Measurements from ENCODE around the gene UPK1B.
"Not testable (repeated sequence)": the region's sequence is repeated elsewhere in the genome, so short reads cannot be mapped to it uniquely, and the experiment has no call there.

UPK1B gene

DNA sequence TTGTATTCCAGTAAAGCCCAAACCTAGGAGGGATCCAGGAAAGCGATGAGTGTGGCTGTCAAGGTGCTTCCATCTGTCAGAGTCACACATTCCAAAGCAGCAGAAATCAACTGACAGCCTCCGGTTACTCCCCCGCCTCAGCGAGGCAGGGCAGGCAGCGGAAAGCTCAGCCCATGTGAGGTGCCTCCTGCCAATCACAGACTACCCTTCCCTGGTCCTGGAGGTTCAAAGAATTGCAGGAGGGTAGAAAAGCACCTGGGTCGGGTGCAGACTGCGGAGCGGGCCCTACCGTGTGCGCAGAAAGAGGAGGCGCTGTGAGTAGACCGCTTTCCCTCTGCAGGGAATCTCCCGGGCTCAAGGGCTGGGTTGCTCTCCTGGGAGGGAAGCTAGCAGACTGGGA lies at the start of gene UPK1B:
Gene UPK1B, plus strand, starts transcription at position 274 of the 400 bp plus-strand sequence. CDS start 13,144 bp downstream, outside the sequence.
- DNase-seq (ENCODE audit: low read depth), result no peak

DNA sequence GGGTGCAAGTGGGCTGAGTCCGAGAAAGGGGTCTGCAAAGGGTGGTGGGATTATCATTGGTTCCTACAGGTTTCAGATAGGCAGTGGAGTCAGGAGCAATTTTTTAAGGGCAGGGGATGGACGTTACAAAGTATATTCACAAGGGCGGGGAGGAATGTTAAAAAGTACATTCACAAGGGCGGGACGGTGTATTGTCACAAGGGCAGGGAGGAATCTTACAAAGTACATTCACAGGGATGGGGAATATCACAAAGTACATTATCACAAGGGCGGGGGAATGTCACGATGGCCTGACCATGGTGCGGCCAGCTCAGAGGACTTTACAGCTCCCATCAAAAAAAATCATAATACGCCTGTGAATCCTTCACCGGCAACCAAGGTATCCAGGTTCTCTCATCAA lies 48.1 kb upstream of the UPK1B start:
- no peak for DNase-seq (ENCODE audit: low read depth)

DNA sequence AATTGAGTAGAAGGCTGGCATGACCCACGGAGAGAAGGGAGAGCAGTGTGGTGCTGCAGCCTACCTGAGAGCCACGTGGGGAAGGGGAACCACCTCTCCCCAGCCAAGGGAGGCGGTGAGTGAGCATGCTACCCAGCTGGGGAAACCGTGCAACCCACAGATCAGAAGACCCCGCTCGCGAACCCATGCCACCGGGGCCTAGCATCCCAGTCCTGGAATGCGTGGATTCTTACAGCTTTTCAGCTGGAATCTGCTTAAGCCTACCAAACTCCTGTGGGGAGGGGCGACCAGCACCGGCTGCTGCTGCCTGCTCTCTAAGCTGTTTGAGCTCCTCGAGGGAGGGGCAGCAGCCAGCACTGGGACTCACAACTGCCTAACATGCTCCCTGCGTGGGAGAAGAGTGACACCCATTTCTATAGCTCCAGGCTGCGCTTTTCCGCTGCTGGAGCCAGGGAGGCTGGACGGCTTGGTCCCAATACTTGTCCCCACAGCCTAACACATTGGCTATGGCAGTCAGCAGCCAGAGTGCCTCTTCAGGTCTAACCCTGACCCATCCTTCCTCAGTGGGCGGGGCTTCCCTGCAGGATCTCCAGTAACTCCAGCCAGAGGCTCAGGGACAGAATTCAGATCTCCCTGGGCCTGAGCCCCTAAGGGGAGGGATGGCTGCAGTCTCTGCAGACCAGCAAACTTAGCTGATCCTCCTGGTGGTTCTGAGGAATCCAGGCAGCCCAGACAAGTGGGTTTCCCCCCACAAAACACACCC lies 47.5 kb upstream of the UPK1B start:
- DNase-seq (ENCODE audit: low read depth), result no peak

- not testable (repeated sequence) for DNase-seq (ENCODE audit: low read depth)
Observed at GRCh38 chr3:119130291-119130690, 43.1 kb upstream of the UPK1B start.

- DNase-seq (ENCODE audit: low read depth), result not testable (repeated sequence)
Observed at GRCh38 chr3:119132291-119132690, 41.1 kb upstream of the UPK1B start.

- not testable (repeated sequence) for DNase-seq (ENCODE audit: low read depth)
Observed at GRCh38 chr3:119139360-119139759, 34.0 kb upstream of the UPK1B start.

DNA sequence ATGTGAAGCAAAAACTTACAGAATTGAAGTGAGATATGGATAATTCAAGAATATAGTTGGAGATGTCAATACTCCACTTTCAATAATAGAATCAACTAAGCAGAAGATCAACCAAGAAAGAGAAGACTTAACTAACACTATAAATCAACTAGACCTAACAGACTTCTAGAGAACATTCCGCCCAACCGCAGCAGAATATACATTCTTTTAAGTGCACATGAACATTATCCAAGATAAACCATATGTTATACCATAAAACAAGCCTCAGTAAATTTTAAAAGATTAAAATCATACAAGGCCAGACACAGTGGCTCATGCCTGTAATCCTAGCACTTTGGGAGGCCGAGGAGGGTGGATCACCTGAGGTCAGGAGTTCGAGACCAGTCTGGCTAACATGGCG lies 32.9 kb upstream of the UPK1B start:
- DNase-seq (ENCODE audit: low read depth), result no peak

- DNase-seq (ENCODE audit: low read depth), result no peak
Observed at GRCh38 chr3:119145128-119145499, 28.3 kb upstream of the UPK1B start.

- peak; percentile 68 for DNase-seq (ENCODE audit: low read depth)
Observed at GRCh38 chr3:119145500-119146167, 27.8 kb upstream of the UPK1B start, which contains the start of gene TEX55. Gene TEX55, plus strand, starts transcription at chr3:119146165. Its CDS starts 25 bp downstream, at chr3:119146190.

DNA sequence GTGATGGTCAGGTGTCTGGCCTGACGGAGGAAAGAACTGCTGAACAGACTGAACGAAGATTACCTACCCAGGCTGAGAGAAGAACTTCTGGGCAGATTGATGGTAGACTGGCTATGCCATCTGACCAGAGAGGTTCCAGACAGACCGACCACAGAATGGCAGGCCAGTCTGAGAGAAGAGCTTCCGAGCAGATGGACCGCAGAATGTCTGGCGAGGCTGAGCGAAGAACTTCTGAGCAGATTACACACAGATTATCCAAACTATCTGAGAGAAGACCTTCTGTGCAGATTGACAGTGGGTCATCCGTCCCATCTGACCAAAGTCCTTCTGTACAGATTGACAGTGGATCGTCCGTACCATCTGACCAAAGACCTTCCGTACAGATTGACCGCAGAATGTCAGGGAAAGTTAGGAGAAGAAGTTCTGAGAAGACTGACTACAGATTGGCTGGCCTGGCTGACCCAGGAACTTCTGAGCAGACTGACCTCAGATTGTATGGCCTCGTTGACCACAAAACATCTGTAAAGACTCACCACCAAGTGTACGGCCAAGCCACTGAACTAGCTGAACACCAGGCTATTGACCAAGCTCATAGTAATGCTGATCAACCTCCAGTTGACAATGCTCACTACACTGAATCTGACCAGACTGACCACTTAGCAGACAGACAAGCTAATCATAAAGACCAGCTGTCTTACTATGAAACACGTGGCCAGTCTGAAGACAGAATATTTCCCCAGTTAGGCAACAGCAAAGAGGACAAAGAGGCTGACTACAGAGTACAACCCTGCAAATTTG lies 26.6 kb upstream of the UPK1B start:
- no peak for DNase-seq (ENCODE audit: low read depth)

GRCh38 chr3:119147494-119147893 lies 25.9 kb upstream of the UPK1B start:
- DNase-seq (ENCODE audit: low read depth), result no peak

DNA sequence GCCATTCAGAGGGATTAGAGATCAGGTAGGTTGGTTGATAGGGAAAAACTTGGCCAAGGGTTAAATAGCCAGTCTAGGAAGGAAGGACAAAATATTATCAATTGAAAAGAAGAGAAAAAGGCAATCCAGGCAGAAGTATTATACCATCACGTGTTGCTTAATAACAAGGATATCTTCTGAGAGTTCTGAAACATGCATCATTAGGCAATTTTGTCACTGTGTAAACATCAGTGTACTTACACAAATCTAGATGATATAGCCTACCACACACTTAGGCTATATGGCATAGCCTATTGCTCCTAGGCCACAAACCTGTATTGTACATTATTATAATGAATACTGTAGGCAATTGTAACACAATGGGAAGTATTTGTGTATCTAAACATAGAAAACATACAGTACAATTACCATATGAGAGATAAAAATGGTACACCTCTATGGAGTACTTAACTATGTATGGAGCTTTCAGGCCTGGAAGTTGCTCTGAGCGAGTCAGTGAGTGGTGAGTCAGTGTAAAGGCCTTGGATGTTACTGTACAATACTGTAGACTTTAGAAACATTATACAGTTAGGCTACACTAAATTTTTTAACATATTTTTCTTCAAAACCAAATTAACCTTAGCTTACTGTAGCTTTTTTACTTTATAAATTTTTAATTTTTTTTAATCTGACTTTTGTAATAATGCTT lies 24.8 kb upstream of the UPK1B start:
- peak; percentile 68 for DNase-seq (ENCODE audit: low read depth)

- DNase-seq (ENCODE audit: low read depth), result peak; percentile 87
Observed at GRCh38 chr3:119149484-119149883, 23.9 kb upstream of the UPK1B start.

DNA sequence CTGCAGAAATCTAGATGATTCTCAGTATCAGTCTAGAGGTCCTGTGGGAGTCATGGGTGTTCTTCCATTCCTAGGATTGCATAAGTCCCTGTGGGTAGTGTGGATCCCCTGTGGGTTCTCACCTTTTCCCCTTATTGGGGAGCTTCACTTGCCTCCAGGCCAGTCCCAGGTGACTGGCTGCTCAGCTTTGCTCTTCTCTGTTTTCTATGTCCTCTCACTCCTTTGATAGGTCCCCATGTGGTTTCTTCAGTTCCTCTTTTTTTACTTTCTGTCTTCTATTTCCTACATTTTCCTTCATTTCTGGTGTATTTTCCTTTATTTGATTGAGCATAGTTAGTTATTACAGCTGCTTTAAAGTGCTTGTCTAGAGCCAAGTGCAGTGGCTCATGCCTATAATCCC lies 16.5 kb upstream of the UPK1B start:
- DNase-seq (ENCODE audit: low read depth), result no peak

GRCh38 chr3:119157971-119158370 lies 15.4 kb upstream of the UPK1B start:
- DNase-seq (ENCODE audit: low read depth), result no peak

DNA sequence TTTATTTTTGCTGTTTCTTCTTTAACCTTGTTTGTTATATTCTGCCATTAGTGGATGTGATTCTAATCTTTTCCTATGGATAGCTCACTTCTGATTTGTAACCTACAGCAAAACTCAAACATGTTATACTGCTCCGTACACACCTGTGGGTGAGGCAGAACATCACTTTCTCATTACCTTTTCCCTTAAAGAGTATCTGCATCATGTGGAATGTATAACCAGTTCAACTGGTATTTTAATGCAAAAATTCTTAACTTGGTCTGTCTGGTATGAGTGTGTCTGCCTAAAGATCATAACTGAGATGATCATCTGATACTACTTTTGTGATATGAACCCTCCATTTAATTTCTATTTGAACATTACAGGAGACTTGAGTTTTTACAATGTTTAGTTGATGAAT lies 13.0 kb upstream of the UPK1B start:
- DNase-seq (ENCODE audit: low read depth), result no peak

DNA sequence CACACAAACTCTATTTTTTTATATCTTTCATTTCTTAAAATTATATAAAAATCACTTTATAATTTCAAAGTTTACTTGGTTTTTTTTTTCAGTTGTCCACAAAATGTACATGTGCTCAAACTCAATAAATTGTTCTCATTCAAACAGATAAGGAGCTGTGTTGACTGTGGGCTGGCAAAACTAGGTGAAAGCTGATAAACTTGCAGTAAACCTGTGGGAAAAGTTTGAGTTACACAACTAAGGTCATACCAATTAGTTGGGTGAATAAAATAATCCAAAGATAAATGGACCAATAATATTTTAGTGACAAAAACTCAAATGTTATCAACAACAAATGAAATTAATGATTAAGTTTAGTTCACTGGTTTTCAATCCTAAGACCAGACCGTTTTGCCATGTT lies 12.6 kb upstream of the UPK1B start:
- DNase-seq (ENCODE audit: low read depth), result no peak

- DNase-seq (ENCODE audit: low read depth), result no peak
Observed at GRCh38 chr3:119161240-119161639, 12.2 kb upstream of the UPK1B start.

DNA sequence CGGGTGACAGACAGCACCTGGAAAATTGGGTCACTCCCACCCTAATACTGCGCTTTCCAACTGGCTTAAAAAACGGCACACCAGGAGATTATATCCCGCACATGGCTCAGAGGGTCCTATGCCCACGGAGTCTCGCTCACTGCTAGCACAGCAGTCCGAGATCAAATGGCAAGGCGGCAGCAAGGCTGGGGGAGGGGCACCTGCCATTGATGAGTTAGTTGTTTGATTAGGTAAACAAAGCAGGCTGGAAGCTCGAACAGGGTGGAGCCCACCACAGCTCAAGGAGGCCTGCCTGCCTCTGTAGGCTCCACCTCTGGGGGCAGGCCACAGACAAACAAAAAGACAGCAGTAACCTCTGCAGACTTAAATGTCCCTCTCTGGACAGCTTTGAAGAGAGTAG lies 8.7 kb upstream of the UPK1B start:
- not testable (repeated sequence) for DNase-seq (ENCODE audit: low read depth)

DNA sequence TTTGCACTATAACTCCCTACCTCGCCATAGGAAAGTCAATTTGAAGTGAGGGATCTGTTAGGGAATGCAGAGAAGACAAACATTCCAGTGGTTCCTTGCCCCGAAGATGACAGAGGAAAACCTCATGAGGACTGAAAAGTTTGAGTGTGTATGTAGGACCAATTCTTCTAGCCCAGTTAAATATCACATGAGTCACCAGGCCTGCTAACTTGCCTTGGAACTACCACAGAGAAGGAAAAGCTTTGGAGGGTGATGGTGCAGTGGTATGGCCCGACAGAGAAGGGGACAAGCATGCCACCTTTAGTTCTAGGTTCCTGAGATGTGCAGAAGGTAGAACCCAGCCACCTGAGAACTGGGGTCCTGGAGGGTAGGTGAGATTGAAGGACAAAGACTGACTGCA lies 2.6 kb upstream of the UPK1B start:
- DNase-seq (ENCODE audit: low read depth), result peak; percentile 40

GRCh38 chr3:119175872-119176756 lies 2.7 kb downstream of the UPK1B start:
- DNase-seq (ENCODE audit: low read depth), result no peak
